ENCODE results near the gene CDH11.

CDH11 gene

DNA sequence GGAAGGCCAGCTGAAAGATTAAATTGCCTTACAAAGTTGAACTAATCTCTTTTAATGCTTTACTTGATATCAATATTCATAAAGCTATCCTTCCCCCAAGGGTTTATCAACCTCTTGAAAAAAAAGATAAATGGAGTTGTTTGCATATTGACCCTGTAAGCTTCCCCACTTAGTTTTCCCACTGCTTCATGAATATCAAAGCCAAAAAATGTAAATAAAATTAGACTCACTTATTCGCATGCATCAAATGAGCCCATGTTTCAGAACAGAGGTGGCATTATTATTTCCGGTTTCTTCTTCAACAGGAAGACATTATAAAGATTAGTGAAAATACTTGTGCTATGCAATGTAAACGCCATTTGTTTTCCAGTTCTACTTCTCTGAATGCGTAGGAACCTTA is 150.7 kb downstream of the CDH11 start:
- Histone ChIP-seq H3K79me2 (ENCODE audit: low read length) (no peaks in the 10 kb centered on the region), H3K4me2 (ENCODE audit: low read length) (no peak overlapping the region), H3K4me1 (ENCODE audit: low read length) (no peaks in the 10 kb centered on the region), H3K9me3 (ENCODE audit: insufficient read depth, low read length) (no peaks in the 10 kb centered on the region), H3K9ac (ENCODE audit: low read length) (no peak overlapping the region), H3K36me3 (replicated peaks; ENCODE audit: low read depth, low read length) (no peaks in the 10 kb centered on the region), H3K27me3 (ENCODE audit: low read depth, low read length) (no peaks in the 10 kb centered on the region), H3K4me3 (ENCODE audit: low read length) (no peak overlapping the region), H2AFZ (ENCODE audit: low read depth, low read length) (no peak overlapping the region), H4K20me1 (ENCODE audit: insufficient read depth, low read length) (no peaks in the 10 kb centered on the region; the same call in 1 of the 2 replicates), H3K27ac (ENCODE audit: low read length) (no peak overlapping the region)
- TF ChIP-seq EZH2phosphoT487 (IDR thresholded peaks at IDR 0.05; ENCODE audit: low read depth), result no peak
- TF ChIP-seq, protein P1, sequence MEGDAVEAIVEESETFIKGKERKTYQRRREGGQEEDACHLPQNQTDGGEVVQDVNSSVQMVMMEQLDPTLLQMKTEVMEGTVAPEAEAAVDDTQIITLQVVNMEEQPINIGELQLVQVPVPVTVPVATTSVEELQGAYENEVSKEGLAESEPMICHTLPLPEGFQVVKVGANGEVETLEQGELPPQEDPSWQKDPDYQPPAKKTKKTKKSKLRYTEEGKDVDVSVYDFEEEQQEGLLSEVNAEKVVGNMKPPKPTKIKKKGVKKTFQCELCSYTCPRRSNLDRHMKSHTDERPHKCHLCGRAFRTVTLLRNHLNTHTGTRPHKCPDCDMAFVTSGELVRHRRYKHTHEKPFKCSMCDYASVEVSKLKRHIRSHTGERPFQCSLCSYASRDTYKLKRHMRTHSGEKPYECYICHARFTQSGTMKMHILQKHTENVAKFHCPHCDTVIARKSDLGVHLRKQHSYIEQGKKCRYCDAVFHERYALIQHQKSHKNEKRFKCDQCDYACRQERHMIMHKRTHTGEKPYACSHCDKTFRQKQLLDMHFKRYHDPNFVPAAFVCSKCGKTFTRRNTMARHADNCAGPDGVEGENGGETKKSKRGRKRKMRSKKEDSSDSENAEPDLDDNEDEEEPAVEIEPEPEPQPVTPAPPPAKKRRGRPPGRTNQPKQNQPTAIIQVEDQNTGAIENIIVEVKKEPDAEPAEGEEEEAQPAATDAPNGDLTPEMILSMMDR (IDR thresholded peaks at IDR 0.05; ENCODE audit: low read depth, low read length), result no peak

DNA sequence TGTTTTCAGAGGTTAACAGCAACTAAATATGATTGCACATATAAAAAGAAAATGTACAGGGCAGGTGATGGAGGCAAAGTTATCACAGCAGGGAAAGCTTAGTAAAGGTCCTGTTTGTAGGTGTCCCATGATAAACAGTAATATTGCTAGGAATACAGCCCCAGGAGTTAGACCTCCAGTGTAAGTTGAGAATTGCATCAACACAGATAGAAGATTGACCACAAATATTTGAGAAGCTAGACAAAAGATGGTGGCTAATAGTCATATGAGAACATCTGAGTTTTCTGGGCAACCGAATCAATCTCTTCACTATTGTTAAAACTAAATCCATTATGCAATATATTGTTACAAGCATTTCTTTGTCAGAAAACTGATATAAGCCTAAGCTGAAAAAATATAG is 152.6 kb downstream of the CDH11 start:
- no peak overlapping the region for H3K4me3 ChIP-seq (ENCODE audit: low read length)
- H3K4me2 ChIP-seq (ENCODE audit: low read length), result no peak overlapping the region
- TF ChIP-seq EZH2phosphoT487 (IDR thresholded peaks at IDR 0.05; ENCODE audit: low read depth), result no peak
- TF ChIP-seq, protein P1 (IDR thresholded peaks at IDR 0.05; ENCODE audit: low read depth, low read length), result no peak
- no peaks in the 10 kb centered on the region for H3K36me3 ChIP-seq (replicated peaks; ENCODE audit: low read depth, low read length)
- H3K27ac ChIP-seq (ENCODE audit: low read length), result no peak overlapping the region
- H3K4me1 ChIP-seq (ENCODE audit: low read length), result no peaks in the 10 kb centered on the region
- no peaks in the 10 kb centered on the region for H4K20me1 ChIP-seq (ENCODE audit: insufficient read depth, low read length)
- no peaks in the 10 kb centered on the region for H3K27me3 ChIP-seq (ENCODE audit: low read depth, low read length)
- no peaks in the 10 kb centered on the region for H3K79me2 ChIP-seq (ENCODE audit: low read length)
- H2AFZ ChIP-seq (ENCODE audit: low read depth, low read length), result no peak overlapping the region
- H3K9ac ChIP-seq (ENCODE audit: low read length), result no peak overlapping the region
- no peaks in the 10 kb centered on the region for H3K9me3 ChIP-seq (ENCODE audit: insufficient read depth, low read length)

DNA sequence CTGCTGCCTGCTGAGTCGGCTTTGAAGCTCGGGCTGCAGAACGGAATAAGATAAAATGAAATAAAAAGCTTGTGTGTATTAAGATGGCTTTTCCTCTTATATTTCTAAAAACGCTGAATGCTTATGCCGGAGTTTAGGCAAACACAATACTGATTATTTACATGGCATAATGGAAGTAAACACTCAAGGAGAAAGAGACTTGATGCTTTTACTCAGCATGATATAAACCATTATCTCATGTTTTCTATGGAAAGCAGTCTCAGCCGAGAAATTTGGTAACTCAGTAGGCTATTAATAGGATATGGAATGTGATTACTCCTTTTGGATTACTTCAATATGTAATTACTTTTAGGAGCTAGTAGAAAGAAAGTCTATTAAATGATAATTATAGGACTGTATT is 153.3 kb downstream of the CDH11 start:
- no peak overlapping the region for H2AFZ ChIP-seq (ENCODE audit: low read depth, low read length)
- H3K27me3 ChIP-seq (ENCODE audit: low read depth, low read length), result no peaks in the 10 kb centered on the region
- H3K4me1 ChIP-seq (ENCODE audit: low read length), result no peaks in the 10 kb centered on the region

DNA sequence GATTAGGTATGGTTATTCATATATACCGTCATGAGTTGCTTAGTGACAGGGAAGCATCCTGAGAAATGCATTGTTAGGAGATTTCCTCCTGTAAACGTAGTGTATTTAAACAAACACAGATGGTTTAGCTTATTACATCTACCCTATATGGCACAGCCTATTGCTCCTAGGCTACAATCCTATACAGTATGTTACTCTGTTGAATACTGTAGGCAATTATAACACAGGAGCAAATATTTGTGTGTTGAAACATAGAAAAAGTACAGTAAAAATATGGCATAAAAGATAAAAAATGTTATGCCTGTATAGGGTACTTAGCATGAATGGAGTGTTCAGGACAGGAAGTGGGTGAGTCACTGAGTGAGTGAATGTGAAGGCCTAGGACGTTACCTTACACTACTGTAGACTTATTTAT is 157.7 kb downstream of the CDH11 start:
- TF ChIP-seq, protein P1 (IDR thresholded peaks at IDR 0.05; ENCODE audit: low read depth, low read length), result no peak
- no peak for TF ChIP-seq EZH2phosphoT487 (IDR thresholded peaks at IDR 0.05; ENCODE audit: low read depth)
- Histone ChIP-seq H3K9me3 (ENCODE audit: insufficient read depth, low read length) (no peaks in the 10 kb centered on the region), H3K36me3 (replicated peaks; ENCODE audit: low read depth, low read length) (no peaks in the 10 kb centered on the region), H4K20me1 (ENCODE audit: insufficient read depth, low read length) (no peaks in the 10 kb centered on the region), H3K27ac (ENCODE audit: low read length) (no peak overlapping the region), H2AFZ (ENCODE audit: low read depth, low read length) (no peak overlapping the region), H3K27me3 (ENCODE audit: low read depth, low read length) (no peaks in the 10 kb centered on the region), H3K9ac (ENCODE audit: low read length) (no peak overlapping the region), H3K4me2 (ENCODE audit: low read length) (no peak overlapping the region), H3K4me3 (ENCODE audit: low read length) (no peak overlapping the region), H3K4me1 (ENCODE audit: low read length) (no peaks in the 10 kb centered on the region), H3K79me2 (ENCODE audit: low read length) (no peaks in the 10 kb centered on the region)

More for the DNA sequence above, 153.3 kb downstream of the CDH11 start:
- Histone ChIP-seq H3K79me2 (ENCODE audit: low read length) (no peaks in the 10 kb centered on the region), H3K4me3 (ENCODE audit: low read length) (no peak overlapping the region), H3K9ac (ENCODE audit: low read length) (no peak overlapping the region), H3K27ac (ENCODE audit: low read length) (no peak overlapping the region), H3K9me3 (ENCODE audit: insufficient read depth, low read length) (no peaks in the 10 kb centered on the region), H3K36me3 (replicated peaks; ENCODE audit: low read depth, low read length) (no peaks in the 10 kb centered on the region), H4K20me1 (ENCODE audit: insufficient read depth, low read length) (no peaks in the 10 kb centered on the region), H3K4me2 (ENCODE audit: low read length) (no peak overlapping the region)
- TF ChIP-seq, protein P1 (IDR thresholded peaks at IDR 0.05; ENCODE audit: low read depth, low read length), result no peak
- no peak for TF ChIP-seq EZH2phosphoT487 (IDR thresholded peaks at IDR 0.05; ENCODE audit: low read depth)
